GM23338 (cell line): ENCODE results near the gene RGS2. TPM values are rescaled to one million over a fixed set of nuclear protein-coding genes. Genes with fewer than 3 reads are reported as not detected.

Source experiments
- ATAC-seq: fragments of 200-7000 bp; cut with Tn5 transposase; 3 replicates; pipeline ENCODE4 v1.9.1; 2020
- DNase-seq: peaks from one replicate; pipeline ENCODE4 v3.0.0-alpha.2; 2015; ENCODE audit warnings: low spot score
- H2AFZ ChIP-seq: fragments of 200-600 bp; sonication (generic); 2 replicates; pipeline ENCODE4 v1.8.0; 2016; ENCODE audit warnings: antibody characterized with exemption, mild to moderate bottlenecking, moderate library complexity
- H3F3A ChIP-seq: fragments of 200-600 bp; sonication (generic); replicated peaks from 2 replicates; pipeline ENCODE4 v1.8.0; 2017; ENCODE audit warnings: antibody characterized with exemption, mixed run types, low read depth
- H3K27ac ChIP-seq: fragments of 200-600 bp; sonication (generic); 2 replicates; pipeline ENCODE4 v1.6.1; 2016; ENCODE audit warnings: low read depth
- H3K27me3 ChIP-seq: fragments of 200-600 bp; sonication (generic); 2 replicates; pipeline ENCODE4 v1.8.0; 2016; ENCODE audit warnings: mild to moderate bottlenecking, mixed run types, moderate library complexity; ENCODE audit not compliant: insufficient read depth
- H3K36me3 ChIP-seq: fragments of 200-600 bp; sonication (generic); 2 replicates; pipeline ENCODE4 v1.8.0; 2016; ENCODE audit warnings: mild to moderate bottlenecking; ENCODE audit not compliant: insufficient read depth
- H3K4me1 ChIP-seq: fragments of 200-600 bp; sonication (generic); 2 replicates; pipeline ENCODE4 v1.8.0; 2016; ENCODE audit warnings: mild to moderate bottlenecking, moderate library complexity; ENCODE audit not compliant: insufficient read depth
- H3K4me2 ChIP-seq: fragments of 200-600 bp; sonication (generic); 2 replicates; pipeline ENCODE4 v1.7.1; 2017; ENCODE audit warnings: mixed run types
- H3K4me3 ChIP-seq: fragments of 200-600 bp; sonication (generic); 2 replicates; pipeline ENCODE4 v1.6.1; 2016; ENCODE audit warnings: mixed run types
- H3K79me2 ChIP-seq: fragments of 200-600 bp; sonication (generic); replicated peaks from 2 replicates; pipeline ENCODE4 v1.8.0; 2017; ENCODE audit warnings: mild to moderate bottlenecking; ENCODE audit not compliant: insufficient read depth
- H3K9me2 ChIP-seq: fragments of 200-600 bp; sonication (generic); 2 replicates; pipeline ENCODE4 v1.8.0; 2017; ENCODE audit not compliant: insufficient read depth
- H4K20me1 ChIP-seq: fragments of 200-600 bp; sonication (generic); replicated peaks from 2 replicates; pipeline ENCODE4 v1.8.0; 2017; ENCODE audit warnings: mild to moderate bottlenecking; ENCODE audit not compliant: insufficient read depth
- H3K27ac Mint-ChIP-seq: 2 replicates; pipeline ENCODE4 v1.8.0; 2020; ENCODE audit warnings: inconsistent platforms, mild to moderate bottlenecking, moderate library complexity, mixed read lengths
- H3K27me3 Mint-ChIP-seq: 3 replicates; pipeline ENCODE4 v1.8.0; 2022; ENCODE audit warnings: low read depth, mild to moderate bottlenecking, moderate library complexity, mixed read lengths, inconsistent platforms; ENCODE audit not compliant: insufficient read depth, poor library complexity
- H3K36me3 Mint-ChIP-seq: 3 replicates; pipeline ENCODE4 v1.8.0; 2021; ENCODE audit warnings: low read depth, mild to moderate bottlenecking, inconsistent platforms, moderate library complexity, mixed read lengths
- H3K4me1 Mint-ChIP-seq: 3 replicates; pipeline ENCODE4 v1.8.0; 2020; ENCODE audit warnings: mild to moderate bottlenecking, inconsistent platforms, mixed read lengths
- H3K4me3 Mint-ChIP-seq: 3 replicates; pipeline ENCODE4 v1.8.0; 2021; ENCODE audit warnings: moderate library complexity, mild to moderate bottlenecking, inconsistent platforms, mixed read lengths
- H3K9me3 Mint-ChIP-seq: 3 replicates; pipeline ENCODE4 v1.8.0; 2020; ENCODE audit warnings: moderate library complexity, mild to moderate bottlenecking, inconsistent platforms, mixed read lengths
- CREB1 ChIP-seq: fragments of 250-450 bp; sonication (Bioruptor Pico); IDR thresholded peaks from 2 replicates; pipeline ENCODE4 v1.5.0; 2020; ENCODE audit warnings: low read depth, mild to moderate bottlenecking, moderate library complexity
- CTCF ChIP-seq, 2 experiments: fragments of 200-600 bp in 1 of 2; sonication (generic) in 1 of 2; conservative IDR thresholded peaks; 2 replicates each; pipeline versions ENCODE4 v1.5.1 to v1.6.1; 2016 to 2017; ENCODE audit warnings: antibody characterized with exemption in 2 of 2, low read depth in 2 of 2, mild to moderate bottlenecking in 2 of 2, moderate library complexity in 1 of 2
- EZH2 ChIP-seq: fragments of 200-600 bp; sonication (generic); IDR thresholded peaks from one replicate; pipeline ENCODE4 v1.8.0; 2017; ENCODE audit warnings: antibody characterized with exemption, mild to moderate bottlenecking, low read depth; ENCODE audit not compliant: unreplicated experiment
- EZH2phosphoT487 ChIP-seq: fragments of 200-600 bp; sonication (generic); IDR thresholded peaks from one replicate; pipeline ENCODE4 v1.8.1; 2018; ENCODE audit warnings: antibody characterized with exemption; ENCODE audit not compliant: unreplicated experiment
- JUNB ChIP-seq: IDR thresholded peaks from one replicate; pipeline ENCODE4 v1.6.1; 2016; ENCODE audit warnings: antibody characterized with exemption; ENCODE audit not compliant: unreplicated experiment
- NANOG ChIP-seq: IDR thresholded peaks from 2 replicates; pipeline ENCODE4 v1.6.1; 2016; ENCODE audit warnings: antibody characterized with exemption, borderline replicate concordance
- POLR2AphosphoS5 ChIP-seq: IDR thresholded peaks from 2 replicates; pipeline ENCODE4 v1.6.1; 2016; ENCODE audit warnings: antibody characterized with exemption, low read depth
- REST ChIP-seq: IDR thresholded peaks from one replicate; pipeline ENCODE4 v1.6.1; 2018; ENCODE audit warnings: antibody characterized with exemption; ENCODE audit not compliant: unreplicated experiment
- STAT1 ChIP-seq: IDR thresholded peaks from one replicate; pipeline ENCODE4 v1.6.1; 2016; ENCODE audit warnings: antibody characterized with exemption; ENCODE audit not compliant: unreplicated experiment
- ZNF114 ChIP-seq: fragments of 250-450 bp; sonication (Bioruptor Pico); IDR thresholded peaks from 2 replicates; pipeline ENCODE4 v1.5.0; 2020; ENCODE audit warnings: mild to moderate bottlenecking, moderate library complexity
- ZNF331 ChIP-seq: fragments of 250-450 bp; sonication (Bioruptor Pico); IDR thresholded peaks from 2 replicates; pipeline ENCODE4 v1.5.0; 2020; ENCODE audit warnings: low read depth, mild to moderate bottlenecking, moderate library complexity
- polyA plus RNA-seq: library from polyadenylated mRNA; unstranded; fragments of >200 nt; fragmentation: Nextera tagmentation; extraction: Ambion mirVana; gene quantifications from 2 replicates; pipeline ENCODE4 v1.2.1, GENCODE V29; 2016
- total RNA-seq: library from RNA; depleted of rRNA; stranded (reverse); fragments of >200 nt; shearing (Covaris generic); gene quantifications from 2 replicates; pipeline ENCODE4 v1.2.3, GENCODE V29; 2014
- TF ChIP-seq, protein P1 (sequence below): fragments of 250-450 bp; sonication (Bioruptor Pico); IDR thresholded peaks from 2 replicates; pipeline ENCODE4 v1.5.0; 2020; ENCODE audit warnings: mild to moderate bottlenecking, moderate library complexity
- TF ChIP-seq, protein P2 (sequence below): IDR thresholded peaks from 2 replicates; pipeline ENCODE4 v1.6.1; 2016; ENCODE audit warnings: antibody characterized with exemption

Gene RGS2
- total and polyA plus RNA-seq, 2 experiments from 2014 or later = 13.8 to 24.8 TPM

- Histone ChIP-seq H3K36me3 (no peaks in the 10 kb centered on the region), H3K79me2 (no peaks in the 10 kb centered on the region), H3K4me2 (no peak overlapping the region), H3K9me2 (no peaks in the 10 kb centered on the region), H3F3A (no peaks in the 10 kb centered on the region), H3K4me1 (peaks cover 5% of the 10 kb centered on the region; the same call in 1 of the 2 replicates), H2AFZ (no peak overlapping the region), H3K27me3 (no peaks in the 10 kb centered on the region), H4K20me1 (no peaks in the 10 kb centered on the region), H3K4me3 (no peak overlapping the region), H3K27ac (no peak overlapping the region)
- no peak for DNase-seq
- H3K4me3 Mint-ChIP-seq = no peak overlapping the region
- no peaks in the 10 kb centered on the region for H3K9me3 Mint-ChIP-seq
- peaks cover 8% of the 10 kb centered on the region; the same call in 2 of the 3 replicates for H3K4me1 Mint-ChIP-seq
- H3K27ac Mint-ChIP-seq = no peak overlapping the region
- no peak for ATAC-seq
- TF ChIP-seq ZNF331 (CRISPR knock-in tag) = no peak
- TF ChIP-seq REST = no peak
- TF ChIP-seq STAT1 = no peak
- TF ChIP-seq, protein P1, sequence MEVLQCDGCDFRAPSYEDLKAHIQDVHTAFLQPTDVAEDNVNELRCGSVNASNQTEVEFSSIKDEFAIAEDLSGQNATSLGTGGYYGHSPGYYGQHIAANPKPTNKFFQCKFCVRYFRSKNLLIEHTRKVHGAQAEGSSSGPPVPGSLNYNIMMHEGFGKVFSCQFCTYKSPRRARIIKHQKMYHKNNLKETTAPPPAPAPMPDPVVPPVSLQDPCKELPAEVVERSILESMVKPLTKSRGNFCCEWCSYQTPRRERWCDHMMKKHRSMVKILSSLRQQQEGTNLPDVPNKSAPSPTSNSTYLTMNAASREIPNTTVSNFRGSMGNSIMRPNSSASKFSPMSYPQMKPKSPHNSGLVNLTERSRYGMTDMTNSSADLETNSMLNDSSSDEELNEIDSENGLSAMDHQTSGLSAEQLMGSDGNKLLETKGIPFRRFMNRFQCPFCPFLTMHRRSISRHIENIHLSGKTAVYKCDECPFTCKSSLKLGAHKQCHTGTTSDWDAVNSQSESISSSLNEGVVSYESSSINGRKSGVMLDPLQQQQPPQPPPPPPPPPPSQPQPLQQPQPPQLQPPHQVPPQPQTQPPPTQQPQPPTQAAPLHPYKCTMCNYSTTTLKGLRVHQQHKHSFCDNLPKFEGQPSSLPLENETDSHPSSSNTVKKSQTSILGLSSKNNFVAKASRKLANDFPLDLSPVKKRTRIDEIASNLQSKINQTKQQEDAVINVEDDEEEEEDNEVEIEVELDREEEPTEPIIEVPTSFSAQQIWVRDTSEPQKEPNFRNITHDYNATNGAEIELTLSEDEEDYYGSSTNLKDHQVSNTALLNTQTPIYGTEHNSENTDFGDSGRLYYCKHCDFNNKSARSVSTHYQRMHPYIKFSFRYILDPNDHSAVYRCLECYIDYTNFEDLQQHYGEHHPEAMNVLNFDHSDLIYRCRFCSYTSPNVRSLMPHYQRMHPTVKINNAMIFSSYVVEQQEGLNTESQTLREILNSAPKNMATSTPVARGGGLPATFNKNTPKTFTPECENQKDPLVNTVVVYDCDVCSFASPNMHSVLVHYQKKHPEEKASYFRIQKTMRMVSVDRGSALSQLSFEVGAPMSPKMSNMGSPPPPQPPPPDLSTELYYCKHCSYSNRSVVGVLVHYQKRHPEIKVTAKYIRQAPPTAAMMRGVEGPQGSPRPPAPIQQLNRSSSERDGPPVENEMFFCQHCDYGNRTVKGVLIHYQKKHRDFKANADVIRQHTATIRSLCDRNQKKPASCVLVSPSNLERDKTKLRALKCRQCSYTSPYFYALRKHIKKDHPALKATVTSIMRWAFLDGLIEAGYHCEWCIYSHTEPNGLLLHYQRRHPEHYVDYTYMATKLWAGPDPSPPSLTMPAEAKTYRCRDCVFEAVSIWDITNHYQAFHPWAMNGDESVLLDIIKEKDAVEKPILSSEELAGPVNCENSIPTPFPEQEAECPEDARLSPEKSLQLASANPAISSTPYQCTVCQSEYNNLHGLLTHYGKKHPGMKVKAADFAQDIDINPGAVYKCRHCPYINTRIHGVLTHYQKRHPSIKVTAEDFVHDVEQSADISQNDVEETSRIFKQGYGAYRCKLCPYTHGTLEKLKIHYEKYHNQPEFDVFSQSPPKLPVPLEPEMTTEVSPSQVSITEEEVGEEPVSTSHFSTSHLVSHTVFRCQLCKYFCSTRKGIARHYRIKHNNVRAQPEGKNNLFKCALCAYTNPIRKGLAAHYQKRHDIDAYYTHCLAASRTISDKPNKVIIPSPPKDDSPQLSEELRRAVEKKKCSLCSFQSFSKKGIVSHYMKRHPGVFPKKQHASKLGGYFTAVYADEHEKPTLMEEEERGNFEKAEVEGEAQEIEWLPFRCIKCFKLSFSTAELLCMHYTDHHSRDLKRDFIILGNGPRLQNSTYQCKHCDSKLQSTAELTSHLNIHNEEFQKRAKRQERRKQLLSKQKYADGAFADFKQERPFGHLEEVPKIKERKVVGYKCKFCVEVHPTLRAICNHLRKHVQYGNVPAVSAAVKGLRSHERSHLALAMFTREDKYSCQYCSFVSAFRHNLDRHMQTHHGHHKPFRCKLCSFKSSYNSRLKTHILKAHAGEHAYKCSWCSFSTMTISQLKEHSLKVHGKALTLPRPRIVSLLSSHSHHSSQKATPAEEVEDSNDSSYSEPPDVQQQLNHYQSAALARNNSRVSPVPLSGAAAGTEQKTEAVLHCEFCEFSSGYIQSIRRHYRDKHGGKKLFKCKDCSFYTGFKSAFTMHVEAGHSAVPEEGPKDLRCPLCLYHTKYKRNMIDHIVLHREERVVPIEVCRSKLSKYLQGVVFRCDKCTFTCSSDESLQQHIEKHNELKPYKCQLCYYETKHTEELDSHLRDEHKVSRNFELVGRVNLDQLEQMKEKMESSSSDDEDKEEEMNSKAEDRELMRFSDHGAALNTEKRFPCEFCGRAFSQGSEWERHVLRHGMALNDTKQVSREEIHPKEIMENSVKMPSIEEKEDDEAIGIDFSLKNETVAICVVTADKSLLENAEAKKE (CRISPR knock-in tag) = no peak
- TF ChIP-seq EZH2phosphoT487 = no peak
- TF ChIP-seq, protein P2, sequence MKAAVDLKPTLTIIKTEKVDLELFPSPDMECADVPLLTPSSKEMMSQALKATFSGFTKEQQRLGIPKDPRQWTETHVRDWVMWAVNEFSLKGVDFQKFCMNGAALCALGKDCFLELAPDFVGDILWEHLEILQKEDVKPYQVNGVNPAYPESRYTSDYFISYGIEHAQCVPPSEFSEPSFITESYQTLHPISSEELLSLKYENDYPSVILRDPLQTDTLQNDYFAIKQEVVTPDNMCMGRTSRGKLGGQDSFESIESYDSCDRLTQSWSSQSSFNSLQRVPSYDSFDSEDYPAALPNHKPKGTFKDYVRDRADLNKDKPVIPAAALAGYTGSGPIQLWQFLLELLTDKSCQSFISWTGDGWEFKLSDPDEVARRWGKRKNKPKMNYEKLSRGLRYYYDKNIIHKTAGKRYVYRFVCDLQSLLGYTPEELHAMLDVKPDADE = no peak
- TF ChIP-seq ZNF114 (CRISPR knock-in tag) = no peak
- TF ChIP-seq EZH2 = no peak
- no peak for TF ChIP-seq CTCF (conservative IDR thresholded peaks at IDR 0.05; ENCODE audit: low read depth in 2 of 2)
- no peak for TF ChIP-seq CREB1
- no peak for TF ChIP-seq JUNB
- no peak for TF ChIP-seq NANOG
- no peak for TF ChIP-seq POLR2AphosphoS5
- H3K36me3 Mint-ChIP-seq = no peaks in the 10 kb centered on the region
- H3K27me3 Mint-ChIP-seq = no peaks in the 10 kb centered on the region
These were observed 37.5 kb upstream of the RGS2 start for GRCh38 chr1:192771341-192771740.
